Stimulated activated CD4-positive, alpha-beta T cell treated with anti-CD3 and anti-CD28 coated beads, TNF-alpha, amount 100 ng/mL, for 1 hour (primary cell): ENCODE measurements around the gene FCER2.

ENCODE experiments used
- DNase-seq, 3 donors: peaks; one replicate each; pipeline ENCODE4 v3.0.0-alpha.2; 2020; ENCODE audit warnings: low read depth in 3 of 3, low spot score in 1 of 3

The FCER2 gene

DNA sequence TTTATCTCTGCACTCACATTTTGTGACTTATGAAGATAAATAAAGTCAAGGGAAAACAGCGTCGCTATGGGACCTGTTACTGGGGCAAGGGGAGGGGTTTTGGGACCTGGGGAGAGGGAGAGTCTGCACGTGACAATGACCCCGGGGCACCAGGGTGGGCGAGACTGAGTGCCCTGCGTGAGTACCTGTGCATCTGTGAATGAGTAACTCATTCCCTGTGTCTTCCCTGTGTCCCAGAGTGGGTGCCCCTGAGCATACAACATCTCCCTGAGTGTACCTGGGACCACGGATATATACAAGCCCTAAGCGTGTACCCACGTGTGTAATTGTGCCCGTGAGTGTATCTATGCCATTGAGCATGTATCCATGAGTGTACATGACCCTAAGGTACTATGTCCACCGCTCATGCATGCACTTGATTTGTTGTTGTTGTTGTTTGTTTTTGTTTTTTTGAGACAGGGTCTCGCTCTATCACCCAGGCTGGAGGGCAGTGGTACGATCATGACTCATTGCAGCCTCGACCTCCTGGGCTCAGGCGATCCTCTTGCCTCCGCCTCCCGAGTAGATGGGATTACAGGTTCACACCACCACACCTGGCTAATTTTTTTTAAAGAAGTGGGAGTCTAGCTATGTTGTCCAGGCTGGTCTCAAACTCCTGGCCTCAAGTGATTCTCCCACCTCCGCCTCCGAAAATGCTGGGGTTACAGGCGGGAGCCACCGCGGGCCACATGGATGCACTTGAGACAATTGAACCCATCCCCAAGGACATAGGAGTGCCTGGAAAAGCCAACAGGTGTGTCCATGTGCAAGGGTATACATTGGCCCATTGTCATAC is 21.9 kb downstream of the FCER2 start:
- DNase-seq = no peak

DNA sequence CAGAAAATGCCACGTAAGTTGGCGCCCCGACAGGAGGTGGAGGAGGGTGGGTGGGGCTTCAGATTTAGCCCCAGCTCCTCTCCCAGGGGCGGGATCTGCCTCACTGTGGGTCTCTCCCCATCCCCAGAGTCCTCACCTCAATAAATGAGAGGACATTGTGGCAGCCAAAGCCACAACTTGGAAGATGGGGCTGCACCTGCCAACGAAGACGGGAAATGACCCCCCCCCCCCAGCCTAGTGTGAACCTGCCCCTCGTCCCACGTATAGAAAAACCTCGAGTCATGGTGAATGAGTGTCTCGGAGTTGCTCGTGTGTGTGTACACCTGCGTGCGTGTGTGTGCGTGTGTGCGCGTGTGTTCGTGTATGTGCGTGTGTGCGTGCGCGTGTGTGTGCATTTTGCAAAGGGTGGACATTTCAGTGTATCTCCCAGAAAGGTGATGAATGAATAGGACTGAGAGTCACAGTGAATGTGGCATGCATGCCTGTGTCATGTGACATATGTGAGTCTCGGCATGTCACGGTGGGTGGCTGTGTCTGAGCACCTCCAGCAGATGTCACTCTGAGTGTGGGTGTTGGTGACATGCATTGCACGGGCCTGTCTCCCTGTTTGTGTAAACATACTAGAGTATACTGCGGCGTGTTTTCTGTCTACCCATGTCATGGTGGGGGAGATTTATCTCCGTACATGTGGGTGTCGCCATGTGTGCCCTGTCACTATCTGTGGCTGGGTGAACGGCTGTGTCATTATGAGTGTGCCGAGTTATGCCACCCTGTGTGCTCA is 22.8 kb downstream of the FCER2 start:
- peak; percentile 33 to 46 (median 40) for DNase-seq

DNA sequence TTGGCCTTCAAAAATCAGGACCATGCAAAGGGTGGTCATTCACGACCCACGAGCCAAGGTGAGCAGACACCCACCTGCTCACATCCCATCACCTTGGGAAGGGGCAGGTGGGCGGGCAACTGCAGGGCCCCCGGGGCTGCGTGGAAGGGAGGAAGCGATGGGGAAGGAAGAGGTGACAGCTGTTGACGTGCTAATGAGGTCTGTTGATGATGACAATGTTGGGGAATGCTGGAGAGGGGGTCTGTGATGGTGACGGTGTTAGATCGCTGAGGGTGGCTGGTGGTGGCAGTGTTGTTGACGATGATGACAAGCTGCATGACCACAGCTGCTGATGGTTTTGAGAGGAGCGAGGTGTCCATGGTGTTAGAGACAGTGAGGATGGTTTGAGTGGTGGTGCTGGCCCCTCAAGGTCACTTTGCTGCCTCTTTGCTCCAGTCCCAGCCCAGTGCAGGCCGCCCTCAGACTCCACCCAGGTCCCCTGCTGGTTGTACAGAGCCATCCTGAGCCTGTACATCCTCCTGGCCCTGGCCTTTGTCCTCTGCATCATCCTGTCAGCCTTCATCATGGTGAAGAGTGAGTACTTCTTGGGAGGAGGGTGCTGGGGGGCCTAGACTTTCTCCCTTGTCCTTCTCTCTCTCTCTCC is 24.1 kb downstream of the FCER2 start:
- DNase-seq = no peak

DNA sequence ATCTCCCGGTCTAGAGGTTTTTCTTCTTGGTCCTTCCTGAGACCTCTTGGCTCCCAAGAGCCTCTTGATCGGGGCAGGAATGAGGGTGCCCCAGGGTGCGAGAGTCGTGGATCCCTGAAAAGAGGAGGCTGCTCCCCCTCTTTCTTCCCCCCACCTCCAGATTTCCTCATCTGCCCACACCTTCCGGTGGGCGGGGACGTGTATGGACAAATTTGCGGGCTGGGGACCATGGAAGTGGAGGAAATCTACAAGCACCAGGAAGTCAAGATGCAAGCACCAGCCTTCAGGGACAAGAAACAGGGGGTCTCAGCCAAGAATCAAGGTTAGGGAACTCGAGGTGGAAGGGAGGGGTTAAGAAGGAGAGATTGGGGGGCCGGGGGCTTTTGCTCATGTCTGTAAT is 25.1 kb downstream of the FCER2 start, which contains the start of gene MCEMP1:
TSS of gene MCEMP1 (plus strand) at position 237 of the 400 bp plus-strand sequence. CDS start at position 268, 31 bp downstream.
- no peak for DNase-seq

DNA sequence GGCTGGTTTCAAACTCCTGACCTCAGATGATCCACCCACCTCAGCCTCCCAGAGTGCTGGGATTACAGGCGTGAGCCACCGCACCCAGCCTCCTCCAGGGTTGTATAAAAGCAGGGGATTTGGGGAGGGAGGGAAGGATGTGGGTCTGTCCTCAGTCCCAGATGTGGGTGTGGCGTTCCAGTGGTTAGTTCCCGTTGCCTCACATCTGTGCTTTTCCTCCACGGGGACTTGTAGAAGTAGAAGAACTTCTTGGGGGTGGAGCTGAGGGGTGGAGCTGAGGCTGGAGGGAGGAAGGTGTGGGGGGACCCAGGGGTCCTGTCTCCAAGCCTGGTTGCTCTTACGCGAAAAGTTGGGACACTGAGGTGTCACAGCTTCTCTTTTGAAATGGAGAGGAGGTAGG is 25.6 kb downstream of the FCER2 start:
- DNase-seq = no peak

DNA sequence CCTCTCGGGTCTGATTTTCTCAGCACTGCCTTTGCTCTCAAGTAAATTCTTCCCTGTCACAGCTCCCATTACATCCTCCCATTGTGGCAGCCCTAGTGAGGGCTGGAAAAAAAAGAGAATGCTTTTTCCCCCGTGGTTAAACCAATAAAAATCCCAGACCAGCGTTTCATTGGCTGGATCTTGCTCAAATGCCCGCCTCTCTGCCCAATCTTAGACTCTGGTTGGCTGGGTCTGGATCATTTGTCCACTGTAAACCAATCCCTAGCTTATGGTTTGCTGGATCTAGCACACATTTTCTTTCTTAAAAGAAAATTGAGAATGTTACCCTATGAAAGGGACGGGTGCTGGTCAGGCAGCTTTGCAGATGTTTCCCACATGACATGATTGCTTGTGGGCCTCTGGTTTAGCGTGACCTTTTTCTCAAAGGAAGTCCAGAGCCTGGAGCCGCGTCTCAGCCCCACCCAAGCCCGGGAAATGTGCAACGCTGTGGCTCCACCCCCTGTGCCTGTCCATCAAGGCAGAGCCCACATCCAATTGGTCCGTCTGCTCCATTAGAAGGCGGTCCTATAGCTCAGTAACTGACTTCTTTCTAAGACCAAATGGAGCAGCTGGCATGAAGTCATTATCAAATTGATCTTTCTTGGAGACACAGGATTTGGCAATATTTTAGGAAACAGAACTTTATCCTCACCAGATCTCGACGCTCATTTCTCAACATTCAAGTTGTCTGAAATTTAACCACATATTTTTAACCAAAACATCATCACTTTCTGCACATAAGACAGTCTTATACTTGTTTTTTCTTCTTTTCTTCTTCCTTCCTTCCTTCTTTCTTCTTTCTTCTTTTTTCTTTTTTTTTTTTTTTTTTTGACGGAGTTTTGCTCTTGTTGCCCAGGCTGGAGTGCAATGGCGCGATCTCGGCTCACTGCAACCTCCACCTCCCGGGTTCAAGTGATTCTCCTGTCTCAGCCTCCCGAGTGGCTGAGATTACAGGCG is 27.6 kb downstream of the FCER2 start:
- DNase-seq = no peak

DNA sequence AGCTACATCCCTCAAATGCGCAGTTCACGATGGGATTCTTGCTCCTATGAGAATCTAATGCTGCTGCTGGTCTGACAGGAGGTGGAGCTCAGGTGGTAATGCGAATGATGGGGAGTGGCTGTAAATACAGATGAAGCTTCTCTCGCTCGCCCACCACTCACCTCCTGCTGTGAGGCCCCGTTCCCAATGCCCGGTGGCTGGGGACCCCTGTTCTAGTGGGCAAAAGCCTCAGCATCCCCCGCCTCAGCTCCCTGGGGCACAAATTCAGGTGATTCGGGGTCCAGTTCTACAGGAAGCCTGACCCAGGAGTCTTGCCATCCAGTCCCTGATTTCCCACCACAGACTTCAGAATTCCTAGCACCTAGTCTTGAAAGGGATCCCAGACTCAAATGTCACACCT is 29.4 kb downstream of the FCER2 start:
- no peak for DNase-seq

DNA sequence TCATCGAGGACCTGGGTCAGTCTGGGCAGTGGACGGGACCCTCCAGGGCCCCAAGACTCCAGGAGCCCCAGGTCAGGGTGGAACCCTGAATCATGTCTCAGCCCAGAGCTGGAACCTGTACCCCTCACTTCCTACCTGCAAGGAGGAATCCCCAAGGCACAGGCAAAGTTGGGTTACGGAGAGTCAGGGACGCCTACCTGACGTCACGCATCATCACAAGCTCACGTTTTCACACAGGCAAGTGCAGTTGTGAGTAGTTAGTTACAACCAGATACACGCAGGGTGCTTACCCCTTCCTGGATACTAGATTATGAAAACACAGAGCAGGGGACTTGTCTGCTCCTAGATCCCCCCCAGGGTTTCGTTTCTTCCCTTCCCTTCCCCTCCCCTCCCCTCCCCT is 31.1 kb downstream of the FCER2 start:
- no peak for DNase-seq

DNA sequence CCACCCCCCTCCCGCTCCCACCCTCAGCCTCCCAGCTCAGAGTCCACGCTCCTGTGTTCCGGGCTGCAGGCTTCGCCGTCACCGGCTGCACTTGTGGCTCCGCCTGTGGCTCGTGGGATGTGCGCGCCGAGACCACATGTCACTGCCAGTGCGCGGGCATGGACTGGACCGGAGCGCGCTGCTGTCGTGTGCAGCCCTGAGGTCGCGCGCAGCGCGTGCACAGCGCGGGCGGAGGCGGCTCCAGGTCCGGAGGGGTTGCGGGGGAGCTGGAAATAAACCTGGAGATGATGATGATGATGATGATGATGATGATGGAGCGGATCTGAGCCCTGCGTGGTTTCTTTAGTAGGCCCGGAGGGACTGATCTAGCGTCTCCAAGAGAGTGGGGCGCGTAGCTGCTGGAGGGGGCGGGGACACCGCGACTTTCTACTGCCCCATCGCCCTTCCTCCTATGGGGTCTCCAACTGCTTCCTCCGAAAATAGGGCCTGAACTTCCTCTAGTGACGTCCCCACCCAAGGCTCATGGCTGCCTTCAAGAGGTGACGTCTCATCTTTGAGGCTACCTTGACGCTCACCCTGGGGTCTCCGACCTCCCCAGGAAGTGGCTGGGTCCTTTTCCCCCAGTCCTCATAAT is 31.7 kb downstream of the FCER2 start:
- no peak for DNase-seq

DNA sequence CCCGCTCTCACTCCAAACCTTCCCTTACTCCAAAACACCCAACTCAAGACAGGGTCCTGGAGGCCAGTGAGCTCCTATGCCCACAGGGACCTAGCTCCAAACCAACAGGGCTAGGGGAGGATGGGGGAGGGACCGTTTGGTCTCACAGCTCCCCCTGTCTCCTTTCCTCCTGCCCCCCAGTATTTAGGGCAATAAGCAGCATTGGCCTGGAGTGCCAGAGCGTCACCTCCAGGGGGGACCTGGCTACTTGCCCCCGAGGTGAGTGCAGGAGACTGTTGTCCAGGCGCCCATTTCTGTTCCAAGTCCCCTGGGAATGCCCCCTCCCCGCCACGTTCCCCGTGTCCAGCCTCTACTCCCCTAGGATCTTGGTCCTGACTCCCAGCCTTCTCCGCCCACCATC is 32.3 kb downstream of the FCER2 start:
- DNase-seq = no peak

DNA sequence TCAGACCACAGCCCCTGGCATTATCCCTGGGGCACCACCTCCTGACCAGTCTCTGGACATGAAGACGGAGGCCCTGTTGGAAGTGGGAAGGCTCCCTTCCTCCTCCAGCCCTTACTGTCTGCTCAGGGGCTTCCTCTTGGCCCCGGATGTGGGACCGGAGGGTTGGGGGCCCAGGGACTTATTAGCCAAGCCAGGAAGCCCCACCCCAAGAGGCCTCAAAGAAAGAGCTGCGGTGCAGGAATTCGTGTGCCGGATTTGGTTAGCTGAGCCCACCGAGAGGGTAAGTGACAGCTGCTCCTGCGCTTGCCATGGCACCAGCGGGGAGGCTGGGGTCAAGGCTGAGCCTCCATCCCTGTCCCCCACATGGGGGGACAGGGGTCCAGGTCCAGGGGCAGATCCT is 33.1 kb downstream of the FCER2 start, which contains the start of gene RETN:
TSS of gene RETN (plus strand) at position 208 of the 400 bp plus-strand sequence. CDS start 278 bp downstream, outside the sequence.
- DNase-seq = no peak

DNA sequence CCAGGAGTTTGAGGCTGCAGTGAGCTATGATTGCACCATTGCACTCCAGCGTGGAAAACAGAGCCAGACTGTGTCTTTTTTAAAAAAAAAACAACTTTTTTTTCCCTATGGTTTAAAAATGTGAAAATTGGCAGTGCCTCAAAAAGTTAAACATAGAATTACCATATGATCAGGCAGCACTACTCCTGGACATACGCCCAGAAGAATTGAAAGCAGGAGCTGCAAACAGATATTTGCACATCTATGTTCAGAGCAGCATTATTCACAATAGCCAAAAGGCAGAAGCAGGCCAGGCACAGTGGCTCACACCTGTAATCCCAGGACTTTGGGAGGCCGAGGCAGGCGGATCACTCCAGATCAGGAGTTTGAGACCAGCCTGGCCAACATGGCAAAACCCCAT is 36.9 kb downstream of the FCER2 start:
- no peak for DNase-seq

DNA sequence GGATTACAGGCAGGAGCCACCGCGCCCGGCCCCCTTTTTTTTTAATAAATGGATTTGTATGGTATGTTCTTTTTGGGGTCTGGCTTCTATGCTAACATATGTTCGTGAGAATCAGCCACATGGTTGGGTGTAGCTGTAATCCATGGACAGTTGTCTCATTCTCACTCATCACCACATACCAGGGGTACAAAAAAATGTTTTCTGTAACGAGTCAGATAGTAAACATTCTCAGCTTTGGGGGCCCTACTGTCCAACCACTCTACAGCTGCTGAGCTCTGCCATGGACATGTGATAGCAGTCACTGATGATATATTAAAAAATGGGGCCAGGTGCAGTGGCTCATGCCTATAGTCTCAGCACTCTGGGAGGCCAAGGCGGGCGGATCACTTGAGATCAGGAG is 38.2 kb downstream of the FCER2 start:
- no peak for DNase-seq

DNA sequence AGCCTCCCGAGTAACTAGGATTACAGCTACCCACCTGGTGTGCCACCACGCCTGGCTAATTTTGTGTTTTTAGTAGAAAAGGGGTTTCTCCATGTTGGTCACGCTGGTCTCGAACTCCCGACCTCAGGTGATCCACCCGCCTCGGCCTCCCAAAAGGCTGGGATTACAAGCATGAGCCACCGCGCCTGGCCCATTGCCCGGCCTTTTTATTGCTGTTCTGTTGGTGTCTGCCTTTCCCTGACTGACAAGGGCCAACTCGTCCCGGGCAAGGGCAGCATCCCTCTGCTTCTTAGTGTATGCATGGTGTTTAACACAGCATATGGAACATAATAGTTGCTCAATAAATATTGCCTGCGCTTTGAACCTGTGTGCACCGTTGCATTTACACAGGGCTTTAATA is 39.3 kb downstream of the FCER2 start:
- DNase-seq = no peak

DNA sequence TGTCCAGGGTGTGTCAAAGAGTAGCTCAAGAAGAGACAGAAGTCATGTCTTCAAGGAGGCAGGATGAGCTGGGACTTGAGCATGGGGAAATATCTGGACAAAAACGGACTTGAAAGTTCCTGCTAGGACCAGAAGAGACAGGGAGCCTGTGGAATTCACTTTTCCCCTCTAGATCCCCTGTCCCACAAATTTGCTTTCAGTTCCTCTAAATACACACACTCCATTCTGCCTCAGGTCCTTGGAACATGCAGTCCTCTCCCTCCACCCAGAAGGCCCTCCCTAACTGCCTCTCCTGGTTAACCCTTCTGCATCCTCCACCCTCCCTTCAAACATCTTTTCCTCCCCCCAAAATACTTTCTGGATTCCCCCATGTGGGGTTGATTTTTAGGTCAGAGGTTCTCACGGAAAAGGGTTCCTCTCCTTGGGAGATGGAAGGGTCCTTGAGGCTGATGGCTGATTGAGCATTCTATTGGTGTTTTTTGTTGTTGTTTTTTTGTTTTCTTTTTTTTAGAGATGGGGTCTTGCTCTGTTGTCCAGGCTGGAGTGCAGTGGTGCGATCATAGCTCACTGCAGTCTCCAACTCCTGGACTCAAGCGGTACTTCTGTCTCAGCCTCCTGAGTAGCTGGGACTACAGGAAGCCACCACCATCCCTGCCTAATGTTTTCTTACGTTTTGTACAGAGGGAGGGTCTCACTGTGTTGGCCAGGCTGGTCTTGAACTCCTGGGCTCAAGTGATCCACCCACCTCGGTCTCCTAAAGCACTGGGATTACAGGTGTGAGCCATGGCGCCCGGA is 40.0 kb downstream of the FCER2 start:
- no peak for DNase-seq

DNA sequence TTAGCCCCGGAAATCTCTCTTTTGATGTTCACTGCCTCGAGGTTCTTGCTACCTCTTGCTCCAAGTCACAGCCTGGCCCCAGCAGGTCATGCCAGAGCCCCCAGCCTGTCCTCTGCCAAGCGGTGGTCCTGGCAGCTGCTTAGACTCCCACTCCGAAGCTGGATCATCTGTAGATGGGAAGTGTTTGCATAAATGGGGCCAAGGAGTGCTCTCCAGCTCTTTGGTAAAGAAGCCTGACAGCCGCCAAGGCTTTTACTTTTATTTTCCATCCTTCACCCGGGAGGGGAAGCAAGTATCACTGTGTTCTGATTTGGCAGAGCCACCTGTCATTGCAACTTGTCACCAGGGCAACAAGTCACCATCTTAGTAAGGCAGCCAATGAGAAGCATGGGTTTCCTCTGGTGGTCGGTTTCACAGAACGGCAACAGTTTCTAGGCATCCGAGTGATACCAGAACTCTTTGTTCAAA is 43.7 kb downstream of the FCER2 start:
- DNase-seq = no peak

DNA sequence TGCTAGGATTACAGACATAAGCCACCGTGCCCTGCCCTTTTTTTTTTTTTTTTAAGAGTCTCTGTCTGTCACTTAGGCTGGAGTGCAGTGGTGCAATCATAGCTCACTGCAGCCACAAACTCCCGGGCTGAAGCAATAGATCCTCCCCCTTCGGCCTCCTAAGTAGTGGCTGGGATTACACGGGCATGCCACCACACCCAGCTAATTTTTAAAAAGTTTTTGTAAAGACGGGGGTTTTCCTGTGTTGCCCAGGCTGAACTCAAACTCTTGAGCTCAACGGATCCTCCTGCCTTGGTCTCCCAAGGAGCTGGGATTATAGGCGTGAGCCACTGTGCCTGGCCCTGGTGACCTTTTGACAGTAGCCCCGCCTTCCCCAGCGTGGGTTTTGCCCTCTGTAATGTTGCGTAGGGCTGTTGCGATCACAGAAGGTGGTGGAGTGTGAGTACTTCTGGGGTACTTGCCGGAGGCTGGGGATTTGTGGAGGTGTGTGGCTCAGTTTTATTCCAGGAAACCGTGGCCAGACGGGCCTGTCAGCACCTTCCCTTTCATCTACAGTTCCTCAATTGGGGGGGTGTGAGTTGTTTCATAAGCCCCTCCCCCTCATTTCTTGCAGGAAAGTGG is 44.7 kb downstream of the FCER2 start:
- no peak for DNase-seq

DNA sequence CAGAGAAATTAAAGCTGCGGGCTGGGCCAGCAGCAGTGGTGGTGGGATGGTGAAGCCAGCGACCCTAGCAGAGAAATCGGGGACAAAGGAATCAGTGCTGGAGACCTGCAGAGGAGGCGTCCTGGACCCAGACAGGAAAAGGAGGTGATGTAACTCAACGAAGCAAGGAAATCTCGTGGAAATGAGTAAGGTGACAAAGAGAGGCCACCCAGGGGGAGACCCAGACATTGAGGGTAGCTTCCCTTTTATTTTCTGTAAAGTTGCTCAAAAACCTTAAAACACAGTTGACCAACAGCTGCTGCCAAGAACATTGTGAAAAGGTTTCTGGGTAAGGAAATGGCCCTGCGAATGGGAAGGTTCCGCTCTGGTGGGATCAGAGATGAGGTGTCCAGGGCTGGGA is 46.4 kb downstream of the FCER2 start:
- DNase-seq = no peak

DNA sequence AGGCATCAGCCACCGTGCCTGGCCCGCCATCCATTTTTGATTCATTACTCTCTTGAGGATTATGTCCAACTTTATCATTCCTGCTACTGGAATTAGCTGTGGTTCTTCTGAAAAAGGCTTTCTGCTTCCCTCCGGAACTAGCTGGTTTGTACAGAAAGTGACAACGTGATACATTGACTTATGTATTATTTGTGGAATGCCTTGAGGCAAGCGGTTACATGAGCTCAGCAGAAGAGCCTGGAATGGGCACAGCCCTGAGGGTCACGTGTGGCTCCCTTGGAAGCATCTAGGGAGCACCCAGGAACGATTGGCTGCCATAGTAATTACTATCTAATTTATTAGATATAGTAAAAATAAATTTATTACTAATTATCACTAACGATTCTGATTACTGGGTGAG is 47.5 kb downstream of the FCER2 start:
- DNase-seq = no peak
